ENCODE results near the gene ZBTB46. TPM values are rescaled to one million over a fixed set of nuclear protein-coding genes. Genes with fewer than 3 reads are reported as not detected.

ZBTB46 gene
- total and polyA plus RNA-seq, 10 donors: 3.6 to 76.5 (median 32.1) TPM

DNA sequence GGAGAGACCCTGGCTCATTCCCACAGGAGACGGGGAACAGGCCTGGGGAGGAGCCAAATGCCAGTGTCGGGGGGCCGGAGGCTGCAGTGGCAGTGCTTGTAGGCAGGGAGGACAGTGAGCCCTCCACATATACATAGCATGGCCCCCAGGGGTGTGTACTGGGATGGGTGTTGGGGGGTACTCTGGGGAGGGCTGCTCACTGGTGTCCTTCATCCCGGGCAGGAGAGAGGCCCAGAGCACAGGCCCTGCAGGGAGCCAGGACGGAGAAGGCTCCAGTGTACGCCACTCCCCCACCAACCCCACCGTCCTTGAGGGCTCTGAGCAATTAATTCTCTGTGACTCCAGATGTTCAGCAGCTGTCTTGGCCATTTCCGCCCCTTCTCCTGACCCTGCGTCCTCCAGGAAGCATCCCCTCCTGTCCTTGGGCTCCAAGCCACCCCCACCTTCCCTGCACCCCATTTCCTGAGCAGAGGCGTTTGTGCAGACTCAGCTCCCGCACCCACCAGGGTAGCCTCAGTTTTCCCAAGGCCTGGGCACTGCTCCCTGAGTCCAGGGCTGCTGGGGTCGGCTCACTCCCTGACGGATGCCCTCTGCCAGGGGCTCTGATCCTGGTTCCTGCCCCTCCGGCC, 26.8 kb upstream of the ZBTB46 start:
- Histone ChIP-seq H3K4me1 (peaks cover 52 to 100% (median 84%) of the 10 kb centered on the region in 6 donors), H3K27me3 (replicated peaks in 1 of 7) (peaks cover 0 to 27% (median 11%) of the 10 kb centered on the region in 7 donors), H3K27ac (peak overlapping the region; percentile 60 to 99 (median 84)), H3K36me3 (peaks cover 0 to 20% (median 15%) of the 10 kb centered on the region in 6 donors), H3K9me3 (no peaks in the 10 kb centered on the region), H3K4me3 (peak overlapping the region in 2 of 8 donors; percentile 12 to 33)
- peak; percentile 46 to 78 (median 71) for TF ChIP-seq POLR2AphosphoS5 (IDR thresholded peaks at IDR 0.05)
- TF ChIP-seq, protein P1, sequence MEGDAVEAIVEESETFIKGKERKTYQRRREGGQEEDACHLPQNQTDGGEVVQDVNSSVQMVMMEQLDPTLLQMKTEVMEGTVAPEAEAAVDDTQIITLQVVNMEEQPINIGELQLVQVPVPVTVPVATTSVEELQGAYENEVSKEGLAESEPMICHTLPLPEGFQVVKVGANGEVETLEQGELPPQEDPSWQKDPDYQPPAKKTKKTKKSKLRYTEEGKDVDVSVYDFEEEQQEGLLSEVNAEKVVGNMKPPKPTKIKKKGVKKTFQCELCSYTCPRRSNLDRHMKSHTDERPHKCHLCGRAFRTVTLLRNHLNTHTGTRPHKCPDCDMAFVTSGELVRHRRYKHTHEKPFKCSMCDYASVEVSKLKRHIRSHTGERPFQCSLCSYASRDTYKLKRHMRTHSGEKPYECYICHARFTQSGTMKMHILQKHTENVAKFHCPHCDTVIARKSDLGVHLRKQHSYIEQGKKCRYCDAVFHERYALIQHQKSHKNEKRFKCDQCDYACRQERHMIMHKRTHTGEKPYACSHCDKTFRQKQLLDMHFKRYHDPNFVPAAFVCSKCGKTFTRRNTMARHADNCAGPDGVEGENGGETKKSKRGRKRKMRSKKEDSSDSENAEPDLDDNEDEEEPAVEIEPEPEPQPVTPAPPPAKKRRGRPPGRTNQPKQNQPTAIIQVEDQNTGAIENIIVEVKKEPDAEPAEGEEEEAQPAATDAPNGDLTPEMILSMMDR (IDR thresholded peaks at IDR 0.05 in 8 of 11, conservative IDR thresholded peaks at IDR 0.05 in 3 of 11): no peak
- DNase-seq: peak; percentile 86
- 24 to 33% (median 28%) methylated on average over 11 to 14 of the region's 14 CpGs for WGBS, 5 donors
- intact Hi-C loops (cut with DNase I; ENCODE audit: low total_unique reads): no loop called here

DNA sequence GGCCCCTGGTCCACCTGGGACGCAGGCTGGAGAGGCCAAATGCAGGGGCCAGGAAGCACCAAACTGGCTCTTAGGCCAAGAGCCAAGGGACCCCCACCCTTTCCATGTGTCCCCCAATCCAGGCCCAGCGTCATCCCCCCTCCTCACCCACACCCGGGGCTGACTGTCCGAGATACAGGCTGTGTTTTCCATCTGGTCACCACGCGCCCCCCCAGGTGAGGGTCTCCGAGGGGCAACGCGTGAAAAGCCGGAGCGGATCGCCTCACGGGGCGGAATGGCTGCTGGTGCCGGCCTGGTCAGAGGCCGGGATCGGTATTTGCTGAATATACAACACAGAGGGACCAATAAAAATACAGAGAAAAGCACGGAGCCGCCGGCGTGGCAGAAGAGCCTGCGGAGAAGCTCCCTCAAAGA, 25.0 kb upstream of the ZBTB46 start:
- no peak overlapping the region for H3K4me3 ChIP-seq
- H3K36me3 ChIP-seq: peaks cover 0 to 2% (median under 1%) of the 10 kb centered on the region in 6 donors
- WGBS, 5 donors: 83 to 91% (median 87%) methylated on average over 21 to 22 of the region's 22 CpGs
- peak; percentile 72 for DNase-seq
- TF ChIP-seq, protein P1 (IDR thresholded peaks at IDR 0.05 in 8 of 11, conservative IDR thresholded peaks at IDR 0.05 in 3 of 11): no peak
- TF ChIP-seq POLR2AphosphoS5 (IDR thresholded peaks at IDR 0.05): no peak
- TF ChIP-seq POLR2A (IDR thresholded peaks at IDR 0.05): no peak
- intact Hi-C loops (cut with DNase I; ENCODE audit: low total_unique reads): no loop called here
- H3K27ac ChIP-seq: peak overlapping the region; percentile 14 to 99 (median 82)
- peaks cover 0 to 33% (median 11%) of the 10 kb centered on the region in 7 donors for H3K27me3 ChIP-seq (replicated peaks in 1 of 7)
- peaks cover 52 to 86% (median 76%) of the 10 kb centered on the region in 6 donors for H3K4me1 ChIP-seq
- no peaks in the 10 kb centered on the region for H3K9me3 ChIP-seq

- WGBS, 5 donors: 52 to 67% (median 65%) methylated on average over 21 to 36 of the region's 36 CpGs
- Histone ChIP-seq H3K4me1 (peaks cover 52 to 86% (median 70%) of the 10 kb centered on the region in 6 donors), H3K27me3 (replicated peaks in 1 of 7) (peaks cover 0 to 36% (median 11%) of the 10 kb centered on the region in 7 donors), H3K4me3 (peak overlapping the region in 1 of 8 donors; percentile 21), H3K36me3 (no peaks in the 10 kb centered on the region), H3K9me3 (no peaks in the 10 kb centered on the region), H3K27ac (peak overlapping the region; percentile 75 to 99 (median 82))
- TF ChIP-seq POLR2AphosphoS5 (IDR thresholded peaks at IDR 0.05) (peak in 2 of 3 donors; percentile 34 to 48), POLR2A (IDR thresholded peaks at IDR 0.05) (no peak)
- TF ChIP-seq, protein P1 (IDR thresholded peaks at IDR 0.05 in 8 of 11, conservative IDR thresholded peaks at IDR 0.05 in 3 of 11): no peak
- intact Hi-C loops (cut with DNase I; ENCODE audit: low total_unique reads): no loop called here
- DNase-seq: peak; percentile 76
These were observed 24.5 kb upstream of the ZBTB46 start for GRCh38 chr20:63855363-63856097.

Data from spleen (tissue), 11 donors.